HUDEP-2 (cell line): Measurements from ENCODE around the gene MDGA2.
A peak's percentile ranks its signal among the peaks of the same experiment; 100 is the strongest.

ENCODE experiments used
- DNase-seq, 76 experiments: peaks; one replicate each; lab custom pipeline; 2025; ENCODE audit not compliant: unreplicated experiment in 76 of 76; lab: John Stamatoyannopoulos, UW

Gene MDGA2

DNA sequence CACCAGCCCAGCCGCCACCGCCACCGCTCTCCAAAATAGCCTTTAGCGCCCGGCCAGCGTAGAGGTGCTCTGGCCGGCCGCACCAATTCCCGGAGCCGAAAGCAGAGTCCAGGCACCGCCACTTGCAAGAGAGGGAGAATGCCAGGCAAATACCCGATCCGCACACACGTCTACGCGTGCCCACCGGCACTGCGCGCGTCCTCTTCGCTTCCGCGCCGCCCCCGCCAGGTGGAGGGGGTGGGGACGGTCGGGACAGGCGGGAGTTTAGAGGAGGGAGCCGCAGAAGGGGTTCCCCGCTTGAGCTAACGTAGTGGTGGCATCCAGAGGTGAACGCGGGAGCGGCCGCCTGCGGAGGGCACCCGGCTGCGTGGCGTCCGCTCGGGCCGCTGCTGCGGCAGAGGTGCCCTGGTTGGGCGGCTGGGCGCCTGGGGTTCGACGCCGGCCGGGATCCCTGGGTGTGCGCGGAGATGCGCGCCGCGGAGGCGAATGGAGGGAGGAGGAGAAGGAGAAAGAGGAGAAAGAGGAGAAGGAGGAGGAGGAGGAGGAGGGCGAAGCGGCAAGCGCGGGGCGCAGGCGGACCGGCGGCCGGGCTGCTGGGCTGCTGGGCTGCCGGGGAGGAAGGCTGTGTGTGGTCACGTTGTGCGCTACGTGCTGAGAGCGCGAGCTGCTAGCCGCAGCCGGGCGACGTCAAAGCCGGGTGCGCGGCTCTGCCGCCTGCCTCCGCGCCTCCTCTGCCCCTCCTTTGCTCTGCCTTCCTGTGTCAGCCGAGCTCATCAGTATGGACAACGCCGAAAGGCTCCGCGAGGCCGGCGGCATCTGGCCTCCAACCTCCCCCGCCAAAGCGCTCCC is at the start of gene MDGA2:
MDGA2 (minus strand) TSS at position 140 of the 849 bp plus-strand sequence.
- DNase-seq, result peak in 1 of 76 experiments; percentile 0

DNA sequence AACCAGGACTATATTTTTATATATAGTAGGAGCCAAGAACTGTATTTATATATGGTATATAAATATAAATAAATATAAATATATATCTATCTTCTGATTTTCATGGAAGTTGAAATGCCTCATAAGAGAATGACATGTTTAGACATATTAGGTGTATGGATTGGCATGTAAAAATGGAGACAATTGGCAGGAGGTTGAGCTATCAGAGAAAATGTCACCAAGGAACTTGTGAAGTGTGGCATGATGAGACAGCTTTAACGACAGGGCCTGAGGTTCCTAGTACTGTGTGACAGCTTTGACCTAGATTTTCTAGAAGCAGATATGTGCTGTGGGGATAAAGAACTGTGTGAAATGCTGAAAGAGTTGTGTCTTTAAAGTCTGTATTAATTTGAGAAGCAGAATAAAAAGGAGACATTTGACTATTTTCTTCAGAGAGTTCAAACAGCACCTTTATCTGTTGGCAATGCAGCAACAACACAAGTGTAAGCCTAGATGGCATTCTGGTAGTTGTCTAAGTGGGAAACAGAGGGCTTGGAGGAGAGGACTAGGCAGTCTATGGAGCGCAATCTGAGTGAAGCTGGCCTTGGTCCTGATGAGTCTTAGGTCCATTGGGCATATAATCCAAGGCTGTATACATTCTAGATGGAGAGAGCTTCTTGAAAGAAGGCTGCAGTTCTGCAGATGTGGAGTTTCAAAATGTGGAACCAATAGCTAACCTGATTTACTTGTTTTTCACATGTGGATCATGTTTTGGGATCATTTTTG is 47.7 kb upstream of the MDGA2 start:
- DNase-seq, result no peak

DNA sequence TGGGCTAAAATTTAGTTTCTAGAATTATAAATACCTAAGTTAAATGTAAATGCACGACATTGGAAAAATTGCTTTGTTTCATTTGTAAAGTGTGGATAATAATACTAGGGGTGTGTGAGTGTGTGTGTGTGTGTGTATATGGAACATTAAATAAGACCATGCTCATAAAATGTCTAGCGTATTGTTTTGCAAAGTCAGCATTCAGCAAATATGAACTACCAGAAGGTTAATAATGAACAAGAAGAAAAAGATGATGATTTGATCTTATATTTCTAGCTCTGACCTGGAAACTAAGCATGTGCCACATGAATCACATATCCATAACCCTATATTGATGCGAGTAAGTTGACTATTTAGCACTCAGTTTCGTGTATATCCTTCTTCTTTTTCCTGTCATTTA is 44.9 kb upstream of the MDGA2 start:
- DNase-seq, result no peak

DNA sequence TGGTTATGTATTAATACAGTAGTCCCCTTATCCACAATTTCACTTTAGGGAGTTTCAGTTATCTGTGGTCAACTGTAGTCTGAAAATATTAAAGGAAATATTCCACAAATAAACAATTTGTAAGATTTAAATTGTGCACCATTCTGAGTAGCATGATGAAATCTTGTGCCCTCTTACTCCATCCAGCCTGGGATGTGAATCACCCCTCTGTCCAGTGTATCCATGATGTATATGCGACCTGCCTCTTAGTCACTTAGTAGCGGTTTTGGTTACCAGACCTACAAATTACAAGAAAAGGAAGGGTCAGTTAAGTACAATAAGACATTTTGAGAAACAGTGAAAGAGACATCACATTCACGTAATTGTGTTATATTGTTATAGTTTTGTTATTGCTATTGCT is 39.9 kb upstream of the MDGA2 start:
- no peak for DNase-seq

DNA sequence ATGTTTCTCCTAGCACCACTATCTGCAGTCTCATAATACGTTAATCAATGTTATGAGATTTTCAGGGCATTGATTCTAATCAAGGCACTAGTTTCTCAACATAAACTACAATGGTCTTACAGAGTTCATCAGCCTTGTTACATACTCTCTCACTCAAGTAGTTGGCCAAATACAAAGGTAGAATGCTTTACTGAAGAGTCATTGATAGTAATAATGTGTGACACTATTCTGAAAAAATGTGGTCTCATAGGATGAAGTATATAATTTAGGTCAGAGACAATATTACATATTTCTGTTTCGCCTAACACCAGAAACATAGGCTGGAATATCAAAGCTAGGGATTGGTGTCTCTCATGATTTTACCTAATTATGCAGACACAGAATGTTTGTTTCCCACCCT is 35.2 kb upstream of the MDGA2 start:
- no peak for DNase-seq

DNA sequence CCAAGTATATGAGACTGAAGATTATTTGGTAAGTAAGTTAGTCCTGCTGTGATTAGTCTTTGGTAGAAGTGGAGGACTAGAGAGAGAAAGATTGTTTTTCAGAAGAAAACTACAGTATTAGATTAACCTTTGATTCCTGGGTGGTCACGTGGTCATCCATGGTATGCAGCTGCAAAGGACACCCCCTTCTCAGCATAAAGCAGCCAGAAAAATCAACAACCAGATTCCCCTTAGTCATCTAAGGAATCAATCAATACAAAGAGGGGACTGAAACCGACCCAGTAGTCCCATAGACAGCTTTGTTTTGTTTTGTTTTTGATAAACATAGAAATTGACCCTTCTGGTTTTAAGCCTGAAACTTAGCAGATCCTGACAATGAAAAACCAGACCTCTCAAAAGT is 30.3 kb upstream of the MDGA2 start:
- no peak for DNase-seq

DNA sequence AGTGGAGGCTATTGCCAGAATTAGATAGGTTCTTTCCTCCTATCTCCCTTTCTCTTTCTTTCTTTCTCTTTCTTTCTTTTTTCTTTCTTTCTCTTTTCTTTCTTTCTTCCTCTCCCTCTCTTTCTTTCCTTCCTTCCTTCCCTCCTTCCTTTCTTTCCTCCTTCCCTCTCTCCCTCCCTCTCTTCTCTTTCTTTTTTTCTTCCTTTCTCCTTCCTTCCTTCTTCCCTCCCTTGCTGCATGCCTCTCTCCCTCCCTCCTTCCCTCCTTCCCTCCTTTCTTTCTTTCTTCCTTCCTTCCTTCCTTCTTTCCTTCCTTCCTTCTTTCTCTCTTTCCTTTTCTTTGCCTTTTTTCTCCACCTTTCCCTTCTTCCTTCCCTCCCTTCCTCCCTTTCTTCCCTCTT is 16.4 kb upstream of the MDGA2 start:
- no peak for DNase-seq

DNA sequence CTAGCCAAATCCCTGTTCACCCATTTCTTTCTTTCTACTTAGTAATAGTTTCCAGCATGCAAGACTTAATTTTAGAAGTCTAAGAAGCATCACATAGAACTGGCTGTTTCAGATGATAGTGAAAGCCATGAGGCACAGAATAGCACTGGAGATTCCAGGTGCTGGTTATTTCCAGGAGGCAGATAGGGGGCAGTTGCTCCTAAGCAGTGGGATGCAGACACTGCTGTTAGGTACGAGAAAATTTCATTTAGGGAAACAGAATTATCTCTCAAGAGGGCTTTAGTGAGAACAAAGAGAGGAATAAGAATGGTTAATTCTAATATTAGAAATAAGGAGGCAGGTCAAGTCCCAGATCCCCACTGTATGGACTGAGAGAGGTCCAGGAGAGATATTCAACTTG is 3.6 kb upstream of the MDGA2 start:
- no peak for DNase-seq

DNA sequence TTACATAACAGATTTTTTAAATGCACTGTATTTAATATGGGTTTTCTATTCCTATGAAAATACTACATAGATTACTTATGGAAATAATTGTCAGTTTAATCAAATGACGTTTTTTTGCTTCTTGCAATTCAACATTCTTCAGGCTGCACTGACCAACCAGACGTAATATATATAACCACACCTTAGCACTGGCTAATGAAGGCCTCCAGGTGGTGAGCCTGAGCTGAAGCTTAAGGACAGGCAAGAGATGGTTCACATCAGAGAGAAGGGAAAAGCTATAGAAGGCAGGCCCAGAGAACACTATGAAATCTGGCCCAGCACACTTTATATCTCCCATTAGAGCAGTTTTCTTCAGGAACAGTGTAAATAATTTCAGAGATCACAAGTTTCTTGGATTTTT is 2.8 kb upstream of the MDGA2 start:
- DNase-seq, result no peak

DNA sequence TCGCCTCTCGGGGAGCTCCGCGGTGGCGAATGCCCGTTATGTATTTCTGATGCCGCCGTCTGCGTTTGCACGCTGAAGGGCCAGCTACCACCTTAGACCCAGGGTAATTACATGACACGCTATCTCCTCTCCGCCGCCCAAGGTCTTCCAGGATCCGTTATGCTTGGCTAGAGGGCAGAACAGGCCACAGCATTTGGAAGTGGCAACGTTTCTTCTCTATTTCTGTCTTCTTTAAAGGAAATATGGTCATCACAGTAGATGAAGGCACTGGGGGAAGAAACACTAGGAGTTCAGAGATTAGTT is 861 bp upstream of the MDGA2 start:
- DNase-seq, result no peak

DNA sequence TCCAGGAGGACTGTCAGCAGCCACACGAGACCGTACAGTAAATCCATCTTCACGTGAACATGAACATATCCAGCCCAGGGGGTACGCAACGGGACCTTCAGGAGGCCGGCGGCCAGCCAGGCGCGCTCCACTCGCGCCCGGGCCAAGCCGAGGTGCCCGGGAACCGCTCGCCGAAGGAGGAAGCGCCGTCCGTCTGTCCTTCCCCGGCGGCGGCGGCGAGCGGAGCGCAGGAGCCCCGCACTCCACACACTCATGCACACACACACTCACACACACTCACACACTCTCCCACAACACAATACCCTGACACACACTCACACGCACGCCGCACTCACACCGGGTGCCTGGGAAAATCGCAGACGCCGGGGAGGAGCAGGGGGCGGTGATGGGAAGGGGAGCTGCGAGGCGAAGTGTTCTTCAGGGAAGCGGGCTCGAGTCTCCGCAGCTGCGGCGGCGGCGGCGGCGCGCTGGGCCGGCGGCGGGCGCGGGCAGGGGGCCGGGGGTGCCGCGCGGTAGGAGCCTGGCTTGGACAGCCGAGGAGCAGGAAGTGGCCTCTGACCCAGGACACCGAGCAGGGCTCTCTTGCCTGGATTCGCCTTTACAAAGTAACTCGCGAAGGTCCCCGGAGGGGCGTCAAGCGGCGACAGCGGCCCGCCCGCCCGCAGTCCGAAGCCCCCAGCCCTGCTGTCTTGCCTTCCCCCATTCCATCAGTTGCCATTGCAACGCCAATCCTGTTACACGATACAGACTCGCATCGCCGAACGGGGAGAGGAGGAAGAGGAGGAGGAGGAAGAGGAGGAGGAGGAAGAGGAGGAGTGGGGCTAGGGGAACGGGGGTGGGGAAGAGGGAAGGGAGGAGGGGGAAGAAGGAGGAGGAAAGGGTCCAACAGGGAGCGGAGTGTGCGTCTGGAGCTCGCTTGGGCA is 601 bp downstream of the MDGA2 start:
- peak in 1 of 76 experiments; percentile 4 for DNase-seq

DNA sequence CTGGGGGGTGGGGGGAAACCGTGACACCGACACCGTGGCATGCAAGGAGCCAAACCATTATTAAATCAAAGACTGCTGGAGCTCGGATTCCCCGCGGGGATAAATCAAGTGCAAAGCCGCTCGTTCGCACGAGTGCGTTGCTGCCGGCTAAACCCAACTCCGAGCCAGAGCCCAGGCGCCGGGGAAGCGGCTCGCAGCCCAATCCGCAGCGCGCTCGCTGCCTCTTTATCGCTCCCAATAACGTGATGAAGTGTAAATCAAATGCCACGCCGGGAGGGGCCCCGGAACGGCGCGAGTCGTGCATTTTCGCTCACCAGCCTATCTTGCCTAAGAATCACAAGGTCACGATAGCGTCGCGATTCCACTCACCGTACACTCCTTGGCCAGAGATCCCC is 1.3 kb downstream of the MDGA2 start:
- DNase-seq, result no peak

DNA sequence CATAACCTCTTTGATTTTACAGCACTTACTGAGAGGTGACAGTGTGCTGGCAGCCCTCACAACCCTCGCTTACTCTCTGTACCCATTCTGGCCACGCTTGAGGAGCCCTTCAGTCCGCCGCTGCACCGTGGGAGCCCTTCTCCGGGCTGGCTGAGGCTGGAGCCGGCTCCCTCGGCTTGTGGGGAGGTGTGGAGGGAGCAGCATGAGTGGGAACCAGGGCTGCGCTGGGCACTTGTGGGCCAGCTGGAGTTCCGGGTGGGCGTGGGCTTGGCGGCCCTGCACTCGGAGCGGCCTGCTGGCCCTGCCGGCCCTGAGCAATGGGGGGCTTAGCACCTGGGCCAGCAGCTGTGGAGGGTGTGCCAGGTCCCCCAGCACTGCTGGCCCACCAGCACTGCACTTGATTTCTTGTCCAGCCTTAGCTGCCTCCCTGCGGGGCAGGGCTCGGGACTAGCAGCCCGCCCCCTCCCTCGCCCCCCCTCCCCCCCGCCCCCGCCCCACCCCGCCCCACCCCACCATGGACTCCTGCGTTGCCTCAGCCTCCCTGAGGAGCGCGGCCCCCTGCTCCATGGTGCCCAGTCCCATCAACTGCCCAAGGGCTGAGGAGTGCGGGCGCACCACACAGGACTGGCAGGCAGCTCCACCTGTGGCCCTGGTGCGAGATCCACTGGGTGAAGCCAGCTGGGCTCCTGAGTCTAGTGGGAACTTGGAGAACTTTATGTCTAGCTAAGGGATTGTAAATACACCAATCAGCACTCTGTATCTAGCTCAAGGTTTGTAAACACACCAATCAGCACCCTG is 9.9 kb downstream of the MDGA2 start:
- DNase-seq, result no peak

DNA sequence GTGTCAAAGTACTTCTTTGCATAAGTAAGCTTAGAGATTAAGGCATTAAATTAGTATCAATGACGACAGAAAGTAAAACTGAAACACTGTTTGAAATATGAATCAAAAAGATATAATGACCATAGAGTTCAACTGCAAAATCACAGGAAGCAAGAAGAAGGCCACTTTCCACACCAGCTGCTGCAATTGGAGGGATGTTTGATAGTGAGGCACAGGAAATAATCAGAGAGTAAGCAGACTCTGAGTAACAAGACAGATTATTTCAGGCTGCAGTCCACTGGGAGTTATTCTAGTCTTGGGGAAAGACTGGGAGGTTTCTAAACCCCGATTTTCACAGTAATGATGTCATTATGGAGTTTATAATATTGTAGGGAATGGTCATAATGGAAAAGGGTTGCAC is 12.9 kb downstream of the MDGA2 start:
- no peak for DNase-seq

DNA sequence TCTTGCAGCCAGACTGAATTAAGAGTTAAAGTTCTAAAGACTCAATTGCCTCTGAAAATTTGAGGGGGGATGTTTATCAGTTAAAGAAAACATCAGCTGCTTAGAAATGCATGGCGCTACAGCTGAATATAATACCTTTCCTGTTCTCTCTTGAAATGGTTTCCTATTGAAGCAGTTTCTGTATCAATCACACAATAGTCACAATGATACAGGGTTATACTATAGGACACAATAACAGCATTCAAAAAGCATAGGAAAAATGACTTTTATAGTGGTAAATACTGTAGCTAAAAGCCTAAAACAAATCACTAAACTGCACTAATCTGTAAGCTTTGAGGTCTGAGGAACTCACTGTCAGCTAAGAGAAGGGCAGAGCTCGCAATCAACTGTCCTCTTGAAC is 15.2 kb downstream of the MDGA2 start:
- DNase-seq, result no peak

DNA sequence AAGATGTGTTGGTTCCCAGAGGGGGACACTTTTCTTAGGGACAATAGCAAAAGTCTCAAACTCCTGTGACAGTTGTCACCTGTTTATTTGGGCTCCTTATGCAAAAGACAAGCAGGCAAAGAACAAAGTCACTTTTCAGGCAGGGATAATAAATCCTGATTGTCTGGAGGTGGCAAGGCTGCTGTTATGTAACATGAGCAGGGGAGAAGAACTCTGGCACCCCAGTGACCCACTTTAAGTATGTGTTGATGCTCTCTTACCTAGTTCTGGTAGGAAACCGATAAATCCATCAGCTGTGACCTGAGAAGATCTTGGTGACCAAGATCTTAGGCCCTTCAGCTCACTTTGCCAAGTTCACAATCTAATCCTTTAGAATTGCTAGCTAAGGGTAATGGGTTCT is 17.4 kb downstream of the MDGA2 start:
- no peak for DNase-seq

DNA sequence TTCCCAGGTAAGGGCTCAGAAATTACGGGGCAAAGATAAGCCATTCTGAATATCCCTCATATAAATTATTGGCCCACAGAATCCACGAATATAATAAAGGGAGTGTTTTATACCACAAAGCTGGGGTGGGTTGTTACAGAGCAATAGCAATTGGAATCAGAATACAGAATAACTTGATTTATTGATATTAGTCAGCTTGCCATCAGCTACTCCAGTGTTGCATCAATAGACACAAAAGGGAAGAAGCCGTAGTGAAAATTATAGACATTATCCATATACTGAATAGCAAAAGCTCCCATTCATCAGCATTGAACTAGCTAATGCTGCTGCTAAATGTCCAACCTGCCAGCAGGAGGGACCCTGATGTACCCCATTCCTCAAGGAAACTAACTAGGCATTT is 18.3 kb downstream of the MDGA2 start:
- DNase-seq, result no peak

DNA sequence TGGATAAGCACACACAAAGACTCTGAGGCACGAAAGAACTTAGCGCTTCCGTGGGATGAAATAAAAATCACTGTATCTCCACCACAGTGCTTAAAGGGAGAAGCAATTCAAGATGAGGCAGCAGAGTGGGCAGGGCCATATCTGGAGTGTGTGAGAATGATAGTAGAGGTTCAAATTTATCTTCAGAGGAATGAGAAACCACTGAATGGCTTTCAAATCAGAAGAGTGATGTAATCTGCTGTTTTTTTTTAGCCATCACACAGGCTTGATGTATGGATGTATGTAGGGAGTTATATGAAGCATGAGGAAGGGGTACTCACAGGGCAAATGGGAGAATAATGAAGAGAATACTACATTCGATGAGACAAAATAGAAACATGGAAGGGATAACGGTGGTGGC is 24.1 kb downstream of the MDGA2 start:
- no peak for DNase-seq

DNA sequence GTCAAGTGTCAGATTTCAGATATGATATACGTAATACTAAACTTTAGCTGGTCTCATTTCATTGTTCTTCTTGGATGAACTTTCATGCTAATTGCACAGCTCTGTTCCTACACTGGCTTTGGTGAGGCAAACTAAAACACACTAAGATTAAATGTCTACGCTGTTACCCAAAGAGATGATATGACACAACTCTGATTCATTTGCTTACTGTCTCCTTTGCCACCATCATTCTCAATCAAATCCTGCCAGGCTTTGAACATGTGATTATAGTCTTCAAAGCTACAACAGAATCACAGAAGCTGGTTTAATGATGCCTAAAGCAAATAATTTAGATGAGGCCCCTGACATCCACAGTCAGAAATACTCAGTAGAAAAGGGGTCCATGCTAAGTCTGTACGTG is 37.7 kb downstream of the MDGA2 start:
- DNase-seq, result no peak
